Pons (tissue), 1 donor: ENCODE measurements around the gene RPN2.
"Not testable (repeated sequence)": the region's sequence is repeated elsewhere in the genome, so short reads cannot be mapped to it uniquely, and the experiment has no call there.

ENCODE experiments used
- DNase-seq: peaks from one replicate; pipeline ENCODE4 v3.0.0-alpha.2; 2016; ENCODE audit warnings: low spot score

RPN2 gene

GRCh38 chr20:37178839-37179682, at the start of gene RPN2, which contains the start of gene MROH8:
RPN2 (plus strand) TSS chr20:37179330; CDS start chr20:37179357, 27 bp downstream.
MROH8 (minus strand) TSS chr20:37179548.
- peak; percentile 96 for DNase-seq

DNA sequence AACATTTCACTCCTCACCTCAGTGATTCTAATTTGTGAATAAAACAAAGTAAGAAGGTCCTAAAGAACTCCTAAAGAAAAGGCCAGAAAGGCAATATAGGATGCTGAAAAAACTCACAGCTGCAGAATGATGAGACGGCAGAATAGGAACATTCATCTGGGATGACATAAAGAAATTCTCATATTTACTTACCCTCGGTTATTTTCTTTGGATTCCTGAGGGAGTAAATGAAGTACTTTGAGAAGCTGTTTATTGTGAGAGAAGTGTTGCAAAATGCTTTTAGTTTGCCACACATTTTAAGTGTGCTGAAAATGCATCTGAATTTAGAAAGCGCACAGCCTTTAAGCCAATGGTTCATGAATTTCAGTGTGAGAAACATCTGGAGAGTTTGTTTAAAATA, 47.6 kb upstream of the RPN2 start:
- no peak for DNase-seq

GRCh38 chr20:37133952-37134351, 45.2 kb upstream of the RPN2 start:
- DNase-seq: no peak

GRCh38 chr20:37137547-37137946, 41.6 kb upstream of the RPN2 start:
- DNase-seq: no peak

GRCh38 chr20:37142708-37143107, 36.4 kb upstream of the RPN2 start:
- DNase-seq: no peak

DNA sequence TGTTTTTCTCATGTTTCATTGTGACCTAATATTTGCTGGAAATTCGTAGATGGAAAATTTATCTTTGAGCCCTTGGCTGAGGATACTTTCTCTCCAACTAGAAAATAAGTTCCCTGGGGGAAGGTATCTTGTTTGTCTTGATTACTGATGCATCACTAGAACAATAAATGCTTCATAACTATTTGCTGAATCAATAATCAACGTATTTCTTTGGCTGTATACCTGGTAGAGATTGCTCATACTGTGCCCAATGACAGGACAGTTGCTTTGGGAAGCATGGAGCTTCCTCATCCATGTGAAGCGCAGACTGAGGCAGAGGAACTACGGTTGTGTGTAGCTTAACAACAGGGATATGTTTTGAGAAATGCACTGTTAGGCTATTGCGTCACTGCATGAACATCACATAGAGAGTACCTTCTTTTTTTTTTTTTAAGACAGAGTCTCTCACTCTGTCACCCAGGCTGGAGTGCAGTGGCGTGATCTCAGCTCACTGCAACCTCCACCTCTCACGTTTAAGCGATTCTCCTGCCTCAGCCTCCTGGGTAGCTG, 34.2 kb upstream of the RPN2 start:
- DNase-seq: no peak

GRCh38 chr20:37147250-37147649, 31.9 kb upstream of the RPN2 start:
- no peak for DNase-seq

GRCh38 chr20:37150864-37151263, 28.3 kb upstream of the RPN2 start:
- not testable (repeated sequence) for DNase-seq

DNA sequence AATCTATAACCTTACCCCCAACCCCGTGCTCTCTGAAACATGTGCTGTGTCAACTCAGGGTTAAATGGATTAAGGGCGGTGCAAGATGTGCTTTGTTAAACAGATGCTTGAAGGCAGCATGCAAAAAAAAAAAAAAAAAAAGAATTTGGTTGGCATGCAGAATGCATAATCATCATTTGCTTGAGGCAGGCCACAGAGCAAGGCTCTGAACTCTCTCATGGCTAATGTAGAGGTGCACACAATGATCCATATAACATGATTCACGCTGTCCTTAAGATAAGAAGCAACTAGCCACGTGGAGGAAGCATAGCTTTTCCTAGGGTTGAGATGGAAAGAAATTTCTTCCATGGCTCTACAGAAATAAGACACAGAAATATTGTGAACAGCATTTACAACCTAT, 27.6 kb upstream of the RPN2 start:
- no peak for DNase-seq

- DNase-seq: no peak
These were observed 26.8 kb upstream of the RPN2 start for GRCh38 chr20:37152284-37152683.

DNA sequence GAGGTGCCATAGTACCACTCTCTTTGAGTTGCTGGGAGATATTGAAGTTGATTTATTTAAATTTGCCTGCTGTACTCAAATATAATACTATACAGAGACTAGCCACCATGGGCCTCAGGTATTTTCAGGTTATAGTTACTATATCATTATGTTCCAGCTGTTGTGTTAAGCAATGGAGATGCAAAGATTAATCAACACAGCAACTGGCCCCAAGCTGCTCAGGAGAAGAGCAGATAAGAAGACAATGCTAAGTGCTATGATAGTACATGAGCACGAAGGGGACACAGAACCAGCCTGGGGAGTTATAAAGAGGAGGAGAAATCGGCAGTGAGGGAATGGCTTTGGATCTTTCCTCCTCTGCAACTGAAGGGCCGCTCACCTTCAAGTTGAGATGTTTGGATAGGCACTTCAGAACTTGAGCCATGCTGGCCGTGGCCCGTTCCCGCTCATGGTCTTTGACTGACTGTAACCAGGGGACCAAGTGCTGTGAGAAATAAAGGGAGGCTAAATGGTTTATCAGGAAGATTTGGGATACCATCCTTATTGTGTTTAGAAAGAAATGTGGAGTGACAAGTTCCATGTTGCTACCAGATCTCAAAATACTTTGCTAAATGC, 24.3 kb upstream of the RPN2 start:
- DNase-seq: no peak

GRCh38 chr20:37155987-37156386, 23.1 kb upstream of the RPN2 start:
- DNase-seq: no peak

DNA sequence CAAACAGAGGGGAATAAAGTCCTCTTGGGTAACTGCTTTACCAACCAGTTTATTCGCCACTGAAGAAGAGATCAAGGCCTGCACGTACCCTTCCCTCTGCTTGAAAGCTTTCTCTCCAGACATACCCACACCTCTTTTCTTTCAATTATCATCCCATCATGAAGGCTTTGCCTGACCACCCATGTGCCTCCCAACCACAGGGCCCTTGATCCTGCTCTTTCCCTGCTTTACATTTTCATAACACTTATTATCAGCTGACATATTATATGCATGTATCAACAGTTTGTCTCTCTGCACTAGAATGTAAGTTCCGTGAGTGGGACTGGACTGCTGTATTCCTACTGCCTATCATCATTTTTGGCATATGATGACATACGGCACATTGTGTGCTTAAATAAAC, 20.9 kb upstream of the RPN2 start:
- DNase-seq: no peak

DNA sequence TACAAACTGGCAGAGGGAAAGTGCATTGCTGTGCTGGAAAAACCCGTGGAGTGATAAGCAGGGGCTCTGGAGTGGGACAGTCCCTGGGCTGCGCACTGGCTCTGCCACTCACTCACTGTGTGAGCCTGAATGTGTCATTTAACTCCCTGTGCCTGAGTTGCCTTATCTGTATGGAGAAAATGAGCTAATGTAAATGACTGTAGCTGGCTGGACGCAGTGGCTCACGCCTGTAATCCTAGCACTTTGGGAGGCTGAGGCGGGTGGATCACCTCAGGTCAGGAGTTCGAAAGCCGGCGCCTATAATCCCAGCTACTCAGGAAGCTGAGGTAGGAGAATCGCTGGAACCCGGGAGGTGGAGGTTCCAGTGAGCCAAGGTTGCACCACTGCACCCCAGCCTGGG, 18.4 kb upstream of the RPN2 start:
- DNase-seq: no peak

GRCh38 chr20:37161830-37162549, 17.1 kb upstream of the RPN2 start:
- no peak for DNase-seq

DNA sequence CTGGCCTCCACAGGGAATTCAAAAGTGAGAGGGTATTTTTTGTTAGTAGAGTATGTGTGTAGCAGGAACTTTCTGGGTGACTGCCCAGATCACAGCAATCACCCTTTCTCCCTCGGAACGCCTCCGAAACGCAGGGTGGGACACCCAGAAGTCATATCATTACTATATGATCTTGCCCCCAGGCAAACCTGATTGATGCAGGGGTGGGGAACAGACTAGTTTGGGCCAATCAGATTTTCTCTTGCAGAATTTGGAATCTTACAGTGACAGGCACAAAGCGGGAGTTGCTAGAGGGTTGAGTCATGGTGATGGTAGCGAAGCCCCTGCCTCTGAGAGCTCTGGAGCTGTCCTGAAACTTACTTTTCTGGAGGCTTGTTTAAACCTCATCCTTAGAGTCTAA, 16.5 kb upstream of the RPN2 start:
- DNase-seq: no peak

DNA sequence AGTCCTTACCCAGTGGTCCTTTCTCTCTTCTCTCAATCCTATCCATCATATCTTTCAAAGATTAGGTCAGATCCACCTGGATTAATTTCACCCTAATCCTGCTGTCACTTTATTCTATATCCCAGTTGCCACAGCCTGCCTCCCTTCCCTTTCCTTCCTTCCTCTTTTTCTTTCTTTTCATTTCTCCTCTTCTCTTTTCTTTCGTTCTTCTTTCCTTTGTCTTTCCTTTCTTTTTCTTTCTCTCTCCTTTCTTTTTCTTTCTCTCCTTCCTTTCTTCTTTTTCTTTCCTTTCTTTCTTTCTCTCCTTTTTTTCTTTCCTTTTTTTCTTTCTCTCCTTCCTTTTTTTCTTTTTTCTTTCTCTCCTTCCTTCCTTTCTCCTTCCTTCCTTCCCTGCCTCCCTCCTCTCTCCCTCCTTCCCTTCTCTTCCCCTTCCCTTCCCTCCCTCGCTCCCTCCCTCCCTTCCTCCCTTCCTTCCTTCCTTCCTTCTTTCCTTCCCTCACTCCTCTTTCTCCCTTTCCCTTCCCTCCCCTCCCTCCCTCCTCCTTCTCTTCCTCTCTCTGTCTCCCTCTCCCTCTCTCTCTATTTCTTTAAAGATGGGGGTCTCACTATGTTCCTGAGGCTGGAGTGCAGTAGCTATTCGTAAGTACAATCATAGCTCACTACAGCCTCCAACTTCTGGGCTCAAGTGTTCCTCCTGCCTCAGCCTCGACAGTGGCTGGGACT, 15.1 kb upstream of the RPN2 start:
- DNase-seq: no peak

DNA sequence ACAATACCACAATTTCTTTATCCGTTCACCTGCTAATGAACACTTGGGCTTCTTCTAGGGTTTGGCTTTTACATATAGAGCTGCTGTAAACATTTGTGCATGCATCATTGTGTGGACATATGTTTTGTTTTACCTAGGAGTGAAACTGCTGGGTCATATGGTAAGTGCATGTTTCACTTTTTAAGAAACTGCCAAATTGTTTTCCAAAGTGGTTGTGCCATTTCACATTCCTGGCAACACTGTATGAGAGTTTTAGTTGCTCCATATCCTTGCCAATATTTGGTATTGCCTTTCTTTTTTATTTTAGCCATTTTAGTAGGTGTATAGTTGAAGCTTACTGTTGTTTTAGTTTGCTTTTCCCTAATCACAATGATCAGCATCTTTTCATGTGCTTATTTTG, 14.1 kb upstream of the RPN2 start:
- DNase-seq: no peak

GRCh38 chr20:37166867-37167266, 12.3 kb upstream of the RPN2 start:
- DNase-seq: no peak

DNA sequence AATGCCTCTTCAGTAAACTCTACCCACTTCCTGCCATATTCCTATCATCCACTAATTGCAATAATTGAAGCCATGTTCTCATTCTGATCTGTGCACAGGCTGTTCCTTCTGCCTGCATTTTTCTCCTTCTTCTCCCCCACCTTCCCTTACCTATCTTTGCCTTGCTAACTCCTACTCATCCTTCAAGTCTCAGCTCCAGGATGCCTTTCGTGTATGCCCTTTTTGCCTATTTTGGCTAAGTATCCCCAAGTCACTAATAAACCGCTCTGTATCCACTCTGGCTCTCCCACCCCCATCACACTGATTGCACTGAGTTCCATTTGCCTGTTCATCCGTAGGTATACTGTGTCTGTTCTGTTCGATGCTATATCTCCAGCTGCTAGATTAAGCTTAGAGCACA, 6.3 kb upstream of the RPN2 start:
- DNase-seq: no peak

DNA sequence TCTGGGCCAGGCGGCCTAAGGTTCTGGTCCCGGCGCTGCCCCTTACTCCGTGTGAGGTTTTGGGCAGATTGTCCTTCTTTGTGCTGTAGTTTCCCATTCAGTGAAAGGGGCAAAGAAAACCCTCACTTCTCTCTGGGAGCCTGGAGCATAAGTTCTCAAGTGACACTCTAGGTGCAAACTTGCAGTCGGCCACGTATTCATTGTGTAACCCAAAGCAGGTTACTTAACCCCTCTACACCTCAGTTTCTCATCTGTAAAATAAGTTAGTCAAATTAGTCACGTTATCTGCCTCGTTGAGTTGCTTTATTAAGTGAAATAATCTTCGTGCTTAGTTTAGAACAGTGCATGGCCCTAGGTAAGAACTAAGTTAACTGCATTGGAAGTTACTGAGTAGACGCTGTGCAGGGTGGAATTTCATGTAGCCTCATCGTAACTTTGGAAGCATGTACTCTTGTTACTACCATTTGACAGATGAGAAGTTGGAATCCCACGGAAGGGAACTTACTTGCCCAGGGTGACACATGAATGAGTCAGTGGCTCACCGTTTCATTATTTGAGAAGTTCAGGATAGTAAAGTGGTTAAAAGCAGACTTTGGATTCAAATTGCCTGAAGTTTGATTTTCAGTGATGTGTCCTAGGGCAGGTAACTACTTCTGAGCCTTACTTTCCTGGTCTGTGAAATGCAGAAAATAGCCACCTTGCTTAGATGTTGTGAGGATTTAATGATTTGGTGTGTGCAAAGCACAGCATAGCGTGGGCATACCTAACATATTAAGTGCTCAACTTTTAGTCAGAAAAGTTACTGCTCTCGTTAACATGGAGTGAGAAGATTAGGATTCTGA, 774 bp downstream of the RPN2 start:
- peak; percentile 22 for DNase-seq
